Astrocyte of the cerebellum (primary cell): ENCODE data around the gene CCDC77.

Experiments
- DNase-seq: peaks from one replicate; pipeline ENCODE4 v3.0.0-alpha.2; 2011; ENCODE audit warnings: low read depth
- H3K4me3 ChIP-seq: 2 replicates; pipeline ENCODE4 v1.5.1; 2011; ENCODE audit warnings: mild to moderate bottlenecking, low read depth, low read length, moderate library complexity
- CTCF ChIP-seq: IDR thresholded peaks from 2 replicates; pipeline ENCODE4 v1.5.1; 2012; ENCODE audit warnings: low read length, low read depth, moderate library complexity, mild to moderate bottlenecking; ENCODE audit errors: missing control alignments
- in situ Hi-C: cut with HindIII; loops from 2 replicates; pipeline ENCODE4 v1.10.0; 2017; ENCODE audit warnings: low sequenced_read_pairs

CCDC77 gene

GRCh38 chr12:490260-490659 lies 88.8 kb downstream of the CCDC77 start:
- in situ Hi-C loops = no loop called here
- DNase-seq = no peak

More at GRCh38 chr12:490260-490659, 88.8 kb downstream of the CCDC77 start:
- TF ChIP-seq CTCF = no peak
- H3K4me3 ChIP-seq = no peak overlapping the region
